ENCODE results near the gene RNF187.

The RNF187 gene

DNA sequence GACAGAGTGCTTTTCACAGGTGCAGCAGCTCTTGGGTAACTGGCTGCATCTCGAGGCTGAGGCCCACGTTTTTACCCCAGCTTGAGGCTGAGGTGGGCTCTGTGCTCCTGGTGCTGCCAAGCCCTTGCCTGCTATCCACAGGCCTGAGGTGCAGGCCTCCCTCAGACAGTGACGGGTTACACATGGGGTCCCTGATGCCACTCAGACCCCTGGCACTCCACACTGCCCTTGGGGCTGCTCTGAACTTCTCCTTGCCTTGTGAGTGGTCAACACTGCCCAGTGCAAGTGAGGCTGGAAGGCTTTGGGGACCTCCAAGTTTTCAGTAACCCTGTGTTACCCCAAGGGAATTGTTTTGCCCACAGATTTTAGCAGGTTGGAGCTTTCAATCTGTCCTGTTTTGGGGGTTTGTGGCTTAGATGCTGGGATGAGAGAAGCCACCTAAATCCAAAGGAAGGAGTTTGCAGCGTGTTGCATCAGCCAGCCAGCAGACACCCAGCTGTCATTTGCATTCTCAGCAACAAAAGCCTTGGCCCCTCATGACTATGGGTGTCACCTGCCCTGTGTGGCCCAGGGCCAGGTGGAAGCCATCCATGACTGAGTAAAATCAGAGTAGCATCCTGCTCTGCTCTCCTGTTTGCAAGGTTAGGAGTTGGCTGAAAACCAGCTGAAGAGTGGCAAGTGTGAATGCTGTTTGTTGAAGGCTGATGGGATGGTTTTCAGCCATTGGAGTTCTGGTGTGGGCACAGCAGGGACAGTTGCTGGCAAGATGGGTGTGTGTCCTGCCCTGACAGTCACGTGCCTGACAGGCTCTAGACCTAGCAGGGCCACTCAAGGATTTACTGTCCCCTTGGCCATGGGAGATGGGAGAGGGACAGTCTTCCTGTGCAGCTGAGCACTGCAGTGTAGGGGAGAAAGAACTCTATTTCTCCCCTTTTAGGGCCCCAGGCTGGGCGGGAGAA lies 3.2 kb downstream of the RNF187 start:
- Histone ChIP-seq H3K9ac (peak overlapping the region; percentile 43; the same call in 1 of the 2 replicates), H2AFZ (ENCODE audit: low read depth) (no peak overlapping the region), H3K4me2 (peak overlapping the region; percentile 100), H3K79me2 (ENCODE audit: insufficient read depth, low read depth) (peaks cover 25% of the 10 kb centered on the region; the same call in 1 of the 2 replicates), H3K27me3 (ENCODE audit: insufficient read depth, low read depth) (no peaks in the 10 kb centered on the region), H3K36me3 (ENCODE audit: insufficient read depth) (no peaks in the 10 kb centered on the region), H4K20me1 (ENCODE audit: insufficient read depth) (no peaks in the 10 kb centered on the region), H3K4me3 (IDR thresholded peaks at IDR 0.05; ENCODE audit: insufficient read depth, low read depth, low read length) (no peak overlapping the region), H3K4me1 (ENCODE audit: low read depth, poor library complexity, severe bottlenecking) (peaks cover 40% of the 10 kb centered on the region), H3K27ac (peak overlapping the region; percentile 77)
- TF ChIP-seq, protein P1, sequence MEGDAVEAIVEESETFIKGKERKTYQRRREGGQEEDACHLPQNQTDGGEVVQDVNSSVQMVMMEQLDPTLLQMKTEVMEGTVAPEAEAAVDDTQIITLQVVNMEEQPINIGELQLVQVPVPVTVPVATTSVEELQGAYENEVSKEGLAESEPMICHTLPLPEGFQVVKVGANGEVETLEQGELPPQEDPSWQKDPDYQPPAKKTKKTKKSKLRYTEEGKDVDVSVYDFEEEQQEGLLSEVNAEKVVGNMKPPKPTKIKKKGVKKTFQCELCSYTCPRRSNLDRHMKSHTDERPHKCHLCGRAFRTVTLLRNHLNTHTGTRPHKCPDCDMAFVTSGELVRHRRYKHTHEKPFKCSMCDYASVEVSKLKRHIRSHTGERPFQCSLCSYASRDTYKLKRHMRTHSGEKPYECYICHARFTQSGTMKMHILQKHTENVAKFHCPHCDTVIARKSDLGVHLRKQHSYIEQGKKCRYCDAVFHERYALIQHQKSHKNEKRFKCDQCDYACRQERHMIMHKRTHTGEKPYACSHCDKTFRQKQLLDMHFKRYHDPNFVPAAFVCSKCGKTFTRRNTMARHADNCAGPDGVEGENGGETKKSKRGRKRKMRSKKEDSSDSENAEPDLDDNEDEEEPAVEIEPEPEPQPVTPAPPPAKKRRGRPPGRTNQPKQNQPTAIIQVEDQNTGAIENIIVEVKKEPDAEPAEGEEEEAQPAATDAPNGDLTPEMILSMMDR (conservative IDR thresholded peaks at IDR 0.05; ENCODE audit: low read depth, low read length), result no peak

DNA sequence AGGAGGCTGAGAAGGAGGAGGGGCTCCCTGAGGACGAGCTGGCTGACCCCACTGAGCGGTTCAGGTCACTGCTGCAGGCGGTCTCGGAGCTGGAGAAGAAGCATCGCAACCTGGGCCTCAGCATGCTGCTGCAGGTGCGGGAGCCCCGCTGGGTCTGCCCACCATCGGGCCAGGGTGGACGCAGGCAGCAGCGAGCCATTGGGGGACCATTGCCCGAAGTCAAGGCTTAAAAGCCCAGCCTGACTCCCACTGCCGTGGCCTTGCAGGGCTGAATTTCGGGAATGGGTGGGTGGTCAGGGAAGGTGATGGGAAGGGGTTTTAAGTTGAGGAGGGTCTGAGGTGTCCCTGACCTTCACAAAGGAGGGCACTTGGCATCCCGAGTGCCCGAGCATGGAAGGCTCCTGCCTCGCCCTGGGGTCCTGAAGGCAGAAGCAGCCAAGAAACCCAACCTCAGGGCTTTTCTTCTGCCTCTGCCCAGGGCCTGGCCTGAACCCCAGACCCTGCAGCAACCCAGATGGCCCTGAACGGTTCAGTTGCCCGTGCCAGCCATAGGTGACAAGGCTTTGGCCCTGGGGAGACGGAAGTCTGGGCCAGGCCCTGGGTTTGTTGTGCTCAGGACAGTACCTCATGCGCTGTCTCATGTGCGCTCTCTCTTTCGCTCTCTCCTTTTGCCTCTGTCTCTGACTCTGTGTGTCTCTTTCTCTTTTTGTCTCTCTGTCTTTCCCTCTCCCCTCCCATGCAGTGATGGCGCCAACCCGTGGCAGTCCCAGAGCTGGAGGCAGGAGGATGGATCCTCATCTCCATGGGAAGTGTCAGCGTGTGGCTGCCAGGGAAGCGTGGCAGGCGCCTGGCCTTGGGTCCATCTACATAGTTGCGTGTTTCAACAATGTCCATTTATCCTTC lies 6.2 kb downstream of the RNF187 start:
- TF ChIP-seq, protein P1 (conservative IDR thresholded peaks at IDR 0.05; ENCODE audit: low read depth, low read length), result no peak

GRCh38 chr1:228494044-228494353 lies 6.8 kb downstream of the RNF187 start:
- H3K4me1 ChIP-seq (ENCODE audit: low read depth, poor library complexity, severe bottlenecking), result peaks cover 26% of the 10 kb centered on the region
- H3K27ac ChIP-seq, result no peak overlapping the region
- H3K4me3 ChIP-seq (IDR thresholded peaks at IDR 0.05; ENCODE audit: insufficient read depth, low read depth, low read length), result no peak overlapping the region
- H3K4me2 ChIP-seq, result no peak overlapping the region
- TF ChIP-seq, protein P1 (conservative IDR thresholded peaks at IDR 0.05; ENCODE audit: low read depth, low read length), result no peak
- peaks cover 13% of the 10 kb centered on the region; the same call in 1 of the 2 replicates for H3K79me2 ChIP-seq (ENCODE audit: insufficient read depth, low read depth)
- H2AFZ ChIP-seq (ENCODE audit: low read depth), result no peak overlapping the region
- H4K20me1 ChIP-seq (ENCODE audit: insufficient read depth), result no peaks in the 10 kb centered on the region
- H3K9ac ChIP-seq, result no peak overlapping the region
- no peaks in the 10 kb centered on the region for H3K36me3 ChIP-seq (ENCODE audit: insufficient read depth)
- H3K27me3 ChIP-seq (ENCODE audit: insufficient read depth, low read depth), result no peaks in the 10 kb centered on the region

More for the DNA sequence above, 6.2 kb downstream of the RNF187 start:
- Histone ChIP-seq H3K9ac (no peak overlapping the region), H3K4me2 (no peak overlapping the region), H3K27ac (no peak overlapping the region), H3K4me1 (ENCODE audit: low read depth, poor library complexity, severe bottlenecking) (peaks cover 32% of the 10 kb centered on the region), H2AFZ (ENCODE audit: low read depth) (no peak overlapping the region), H3K27me3 (ENCODE audit: insufficient read depth, low read depth) (no peaks in the 10 kb centered on the region), H3K36me3 (ENCODE audit: insufficient read depth) (no peaks in the 10 kb centered on the region), H3K79me2 (ENCODE audit: insufficient read depth, low read depth) (peaks cover 19% of the 10 kb centered on the region; the same call in 1 of the 2 replicates), H4K20me1 (ENCODE audit: insufficient read depth) (no peaks in the 10 kb centered on the region), H3K4me3 (IDR thresholded peaks at IDR 0.05; ENCODE audit: insufficient read depth, low read depth, low read length) (no peak overlapping the region)

GRCh38 chr1:228494391-228494790 lies 7.2 kb downstream of the RNF187 start:
- Histone ChIP-seq H3K4me3 (IDR thresholded peaks at IDR 0.05; ENCODE audit: insufficient read depth, low read depth, low read length) (no peak overlapping the region), H3K27ac (no peak overlapping the region), H3K79me2 (ENCODE audit: insufficient read depth, low read depth) (peaks cover 10% of the 10 kb centered on the region; the same call in 1 of the 2 replicates), H3K4me1 (ENCODE audit: low read depth, poor library complexity, severe bottlenecking) (peaks cover 22% of the 10 kb centered on the region), H3K4me2 (no peak overlapping the region), H3K9ac (no peak overlapping the region), H3K36me3 (ENCODE audit: insufficient read depth) (no peaks in the 10 kb centered on the region), H4K20me1 (ENCODE audit: insufficient read depth) (no peaks in the 10 kb centered on the region), H3K27me3 (ENCODE audit: insufficient read depth, low read depth) (no peaks in the 10 kb centered on the region), H2AFZ (ENCODE audit: low read depth) (no peak overlapping the region)
- TF ChIP-seq, protein P1 (conservative IDR thresholded peaks at IDR 0.05; ENCODE audit: low read depth, low read length), result no peak

Measured in KMS-11 (cell line).